ENCODE data around the gene EXOC6B. TPM values are rescaled to one million over a fixed set of nuclear protein-coding genes. Genes with fewer than 3 reads are reported as not detected.
A peak's percentile ranks its signal among the peaks of the same experiment; 100 is the strongest.

The EXOC6B gene
- total RNA-seq, 1 donor = 40.2 TPM

DNA sequence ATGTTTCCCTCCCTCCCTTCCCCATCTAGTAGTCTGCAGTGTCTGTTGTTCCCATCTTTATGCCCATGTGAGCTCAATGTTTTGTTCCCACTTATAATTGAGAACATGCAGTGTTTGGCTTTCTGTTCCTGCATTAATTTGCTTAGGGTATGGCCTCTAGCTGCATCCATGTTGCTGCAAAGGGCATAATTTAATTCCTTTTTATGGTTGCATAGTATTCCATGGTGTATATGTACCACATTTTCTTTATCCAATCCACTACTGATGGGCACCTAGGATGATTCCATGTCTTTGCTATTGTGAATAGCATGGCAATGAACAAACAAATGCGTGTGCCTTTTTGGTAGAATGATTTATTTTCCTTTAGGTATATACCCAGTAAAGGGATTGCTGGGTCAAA is 617.6 kb downstream of the EXOC6B start:
- TF ChIP-seq, protein P1, sequence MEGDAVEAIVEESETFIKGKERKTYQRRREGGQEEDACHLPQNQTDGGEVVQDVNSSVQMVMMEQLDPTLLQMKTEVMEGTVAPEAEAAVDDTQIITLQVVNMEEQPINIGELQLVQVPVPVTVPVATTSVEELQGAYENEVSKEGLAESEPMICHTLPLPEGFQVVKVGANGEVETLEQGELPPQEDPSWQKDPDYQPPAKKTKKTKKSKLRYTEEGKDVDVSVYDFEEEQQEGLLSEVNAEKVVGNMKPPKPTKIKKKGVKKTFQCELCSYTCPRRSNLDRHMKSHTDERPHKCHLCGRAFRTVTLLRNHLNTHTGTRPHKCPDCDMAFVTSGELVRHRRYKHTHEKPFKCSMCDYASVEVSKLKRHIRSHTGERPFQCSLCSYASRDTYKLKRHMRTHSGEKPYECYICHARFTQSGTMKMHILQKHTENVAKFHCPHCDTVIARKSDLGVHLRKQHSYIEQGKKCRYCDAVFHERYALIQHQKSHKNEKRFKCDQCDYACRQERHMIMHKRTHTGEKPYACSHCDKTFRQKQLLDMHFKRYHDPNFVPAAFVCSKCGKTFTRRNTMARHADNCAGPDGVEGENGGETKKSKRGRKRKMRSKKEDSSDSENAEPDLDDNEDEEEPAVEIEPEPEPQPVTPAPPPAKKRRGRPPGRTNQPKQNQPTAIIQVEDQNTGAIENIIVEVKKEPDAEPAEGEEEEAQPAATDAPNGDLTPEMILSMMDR (IDR thresholded peaks at IDR 0.05; ENCODE audit: insufficient read depth, low read depth, low read length) = no peak

DNA sequence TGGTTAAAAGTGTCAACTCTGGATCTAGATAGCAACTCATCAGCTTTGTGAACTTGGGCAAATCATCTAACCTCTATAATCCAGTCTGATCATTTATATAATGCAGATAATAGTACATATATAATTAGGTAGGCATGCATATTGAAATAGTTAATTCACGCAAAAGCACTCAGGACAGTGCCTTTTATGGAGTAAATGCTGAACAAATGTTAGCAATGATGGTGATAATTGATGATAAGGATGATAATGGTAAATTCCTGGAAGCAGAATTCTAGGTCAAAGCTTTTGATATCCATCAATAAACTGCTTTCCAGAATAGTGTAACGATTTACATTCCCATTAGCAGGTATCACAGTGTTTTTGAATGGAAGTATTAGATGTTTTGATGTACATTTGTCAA is 618.5 kb downstream of the EXOC6B start:
- TF ChIP-seq, protein P1 (IDR thresholded peaks at IDR 0.05; ENCODE audit: insufficient read depth, low read depth, low read length) = no peak
- no peak overlapping the region for H3K4me3 ChIP-seq (ENCODE audit: low read depth, low read length)
- no peak for DNase-seq (ENCODE audit: low read depth)

More for the DNA sequence above, 617.6 kb downstream of the EXOC6B start:
- no peak overlapping the region for H3K4me3 ChIP-seq (ENCODE audit: low read depth, low read length)
- DNase-seq (ENCODE audit: low read depth) = no peak

DNA sequence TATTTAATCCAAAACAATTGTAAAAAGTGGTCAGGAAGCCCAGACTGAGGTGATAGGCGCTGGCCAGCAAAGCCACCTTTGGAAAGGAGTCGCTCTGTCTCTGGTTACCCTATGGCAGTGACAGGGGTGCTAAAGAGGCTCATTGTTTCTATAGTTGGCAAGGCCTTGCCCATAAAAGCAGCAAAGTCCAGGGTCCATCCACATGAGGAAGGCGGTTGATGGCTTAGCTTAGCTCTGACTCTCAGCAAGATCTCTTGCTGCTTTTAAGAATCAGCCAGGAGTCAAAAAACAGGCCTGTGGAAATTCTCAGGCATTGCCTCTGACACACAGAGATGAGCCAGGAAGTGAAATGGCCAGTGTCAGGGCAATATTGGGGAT is 620.3 kb downstream of the EXOC6B start:
- TF ChIP-seq, protein P1 (IDR thresholded peaks at IDR 0.05; ENCODE audit: insufficient read depth, low read depth, low read length) = no peak
- no peak overlapping the region for H3K4me3 ChIP-seq (ENCODE audit: low read depth, low read length)
- no peak for DNase-seq (ENCODE audit: low read depth)

DNA sequence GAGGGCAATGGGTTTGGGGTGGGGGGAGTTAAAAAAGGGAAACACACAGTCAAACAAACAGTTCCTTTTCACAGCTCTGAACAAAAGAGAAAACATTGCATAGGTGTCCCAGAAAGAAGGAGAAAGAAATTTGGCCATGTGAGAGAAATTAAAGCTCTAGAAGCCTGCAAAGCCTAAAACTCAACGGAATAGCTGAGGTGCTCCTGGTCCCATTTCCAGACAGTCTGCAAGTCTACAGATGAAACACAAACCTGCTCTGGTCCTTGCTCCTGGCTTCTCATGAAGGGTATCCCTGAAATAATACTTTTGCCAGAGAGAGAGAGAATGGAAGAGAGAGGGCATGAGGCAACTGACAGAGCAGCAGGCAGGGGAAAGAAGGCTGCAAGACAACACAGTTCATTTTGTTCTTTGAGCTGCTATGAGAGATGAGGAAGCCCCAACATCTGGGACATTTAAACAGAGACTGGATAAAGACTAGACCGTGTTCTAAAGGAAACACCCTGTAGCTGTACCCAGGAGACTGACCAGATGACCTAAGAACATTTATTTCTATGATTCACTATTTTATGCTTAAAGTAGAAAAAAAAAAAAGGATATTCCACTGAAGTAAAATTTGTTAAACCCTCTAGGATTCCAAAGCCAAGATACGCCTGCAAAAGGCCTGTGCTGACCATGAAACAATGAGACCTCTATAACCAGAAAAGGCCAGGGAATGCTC is 620.9 kb downstream of the EXOC6B start:
- peak; percentile 48 for DNase-seq (ENCODE audit: low read depth)
- no peak overlapping the region for H3K4me3 ChIP-seq (ENCODE audit: low read depth, low read length)
- TF ChIP-seq, protein P1 (IDR thresholded peaks at IDR 0.05; ENCODE audit: insufficient read depth, low read depth, low read length) = no peak

DNA sequence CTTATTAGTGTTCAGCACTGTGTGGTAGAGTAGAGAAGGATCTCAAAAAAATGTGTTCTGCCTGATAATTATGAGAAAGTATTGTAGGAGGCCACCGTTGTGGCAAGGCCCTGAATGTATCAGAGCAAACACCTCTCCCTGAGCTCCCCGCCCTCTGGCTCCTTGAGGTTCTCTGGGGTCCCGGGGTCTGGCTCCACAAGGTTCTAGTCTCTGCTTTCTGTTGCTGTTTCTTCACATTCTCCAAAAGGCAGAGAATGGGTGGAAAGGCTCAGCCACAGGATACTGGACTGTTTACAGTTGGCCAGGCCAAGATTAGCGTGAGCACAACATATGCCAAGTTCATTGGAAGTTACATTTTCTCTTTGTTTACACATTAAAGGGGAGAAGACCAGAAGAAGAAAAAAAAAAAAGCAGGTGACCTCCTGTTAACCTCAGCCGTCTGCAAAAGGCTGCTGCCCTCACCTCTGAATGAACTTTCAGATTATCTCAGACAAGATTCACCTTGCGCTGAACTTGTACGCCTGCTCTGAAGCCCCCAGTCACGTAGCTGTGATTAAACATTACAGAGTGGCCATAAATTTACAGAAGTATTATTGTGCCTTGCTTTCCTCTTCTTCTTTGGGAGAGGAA is 621.6 kb downstream of the EXOC6B start:
- DNase-seq (ENCODE audit: low read depth) = peak; percentile 76
- H3K4me3 ChIP-seq (ENCODE audit: low read depth, low read length) = no peak overlapping the region
- TF ChIP-seq, protein P1 (IDR thresholded peaks at IDR 0.05; ENCODE audit: insufficient read depth, low read depth, low read length) = no peak

DNA sequence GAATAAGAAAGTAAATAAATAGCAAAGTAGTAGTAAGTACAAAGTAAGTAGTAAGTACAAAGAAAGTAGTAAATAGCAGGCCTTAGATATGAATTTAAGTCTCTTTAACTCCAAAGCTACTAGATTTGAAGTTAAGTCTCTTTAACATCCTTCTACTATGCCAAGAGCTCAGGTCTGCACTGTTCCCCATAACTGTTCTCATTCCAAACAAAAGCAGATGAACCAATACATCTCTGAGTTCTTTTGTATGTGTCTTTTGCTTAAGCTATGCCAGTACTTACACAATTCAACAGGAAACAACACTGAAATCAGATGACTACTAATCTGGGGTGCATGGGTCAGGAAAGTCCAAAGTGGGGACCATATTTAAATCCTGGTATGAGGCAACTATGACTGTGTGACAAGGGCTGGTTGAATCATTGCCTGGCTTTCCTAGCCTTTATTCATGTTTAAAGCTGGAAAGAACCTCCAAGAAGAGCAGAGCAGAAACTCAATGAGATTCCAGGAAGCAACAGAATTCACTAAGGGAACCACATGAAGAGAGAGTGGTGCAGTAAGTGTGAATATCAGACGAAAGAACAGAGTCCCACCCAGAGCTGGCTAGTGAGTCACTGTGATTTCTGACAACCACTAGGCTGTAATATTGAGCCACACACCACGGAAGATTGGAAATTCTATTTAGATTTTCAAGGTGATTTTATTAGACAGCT is 627.1 kb downstream of the EXOC6B start:
- TF ChIP-seq, protein P1 (IDR thresholded peaks at IDR 0.05; ENCODE audit: insufficient read depth, low read depth, low read length) = peak; percentile 10
- no peak overlapping the region for H3K4me3 ChIP-seq (ENCODE audit: low read depth, low read length)
- peak; percentile 37 for DNase-seq (ENCODE audit: low read depth)
